ENCODE results near the gene PHKB. TPM values are rescaled to one million over a fixed set of nuclear protein-coding genes. Genes with fewer than 3 reads are reported as not detected.

The PHKB gene
- total and polyA plus RNA-seq, 2 donors (not counting 3 experiments of a cell fraction or from before 2014, with no cell fraction given), result 30.1 to 61.0 TPM

GRCh38 chr16:47643323-47644000 lies 182.3 kb downstream of the PHKB start:
- no peak overlapping the region for H3K9ac ChIP-seq (replicated peaks; ENCODE audit: extremely low read depth, insufficient read depth, low read length)
- ChIA-PET CTCF (interaction anchor here (0.7 kb wide), 1 partner anchor 13 kb away, joined by 3 read pairs; no protein-coding TSS in a partner anchor), POLR2A (no interaction called here)
- H3K4me3 ChIP-seq (replicated peaks in 1 of 3; ENCODE audit: insufficient read depth in 1 of 3, low read depth in 1 of 3, low read length in 3 of 3), result no peak overlapping the region
- TF ChIP-seq JUN (IDR thresholded peaks at IDR 0.05; ENCODE audit: borderline replicate concordance, insufficient read depth, insufficient read length, low read depth), result no peak
- no peak for TF ChIP-seq MYC (IDR thresholded peaks at IDR 0.05; ENCODE audit: low read depth, low read length)
- no peak for TF ChIP-seq POLR2A (IDR thresholded peaks at IDR 0.05; ENCODE audit: low read depth, low read length)
- TF ChIP-seq GATA2 (IDR thresholded peaks at IDR 0.05; ENCODE audit: insufficient read depth, insufficient read length, low read depth, low read length), result no peak
- TF ChIP-seq POLR2AphosphoS5 (IDR thresholded peaks at IDR 0.05; ENCODE audit: insufficient read depth, low read depth, low read length), result no peak
- TF ChIP-seq FOS (IDR thresholded peaks at IDR 0.05; ENCODE audit: borderline replicate concordance, insufficient read depth, low read length), result no peak
- TF ChIP-seq MAX (IDR thresholded peaks at IDR 0.05; ENCODE audit: insufficient read depth, insufficient read length), result no peak
- no peak for TF ChIP-seq EZH2 (IDR thresholded peaks at IDR 0.05; ENCODE audit: borderline replicate concordance, low read depth, low read length, severe bottlenecking)
- no peak for TF ChIP-seq CTCF (IDR thresholded peaks at IDR 0.05; ENCODE audit: extremely low read depth in 1 of 2, insufficient read depth in 1 of 2, low read depth in 1 of 2, low read length in 2 of 2)
- DNase-seq (ENCODE audit: low read depth, low spot score), result no peak
- H3K4me1 ChIP-seq (ENCODE audit: control insufficient read depth, extremely low read depth, insufficient read depth, low read length), result peaks cover 13% of the 10 kb centered on the region
- no peaks in the 10 kb centered on the region for H4K20me1 ChIP-seq (replicated peaks; ENCODE audit: control insufficient read depth, extremely low read depth, insufficient read depth, low read length)
- no peaks in the 10 kb centered on the region for H3K79me2 ChIP-seq (ENCODE audit: control insufficient read depth, insufficient read depth, low read length)
- dilution Hi-C loops (cut with MboI; ENCODE audit: extremely low pct_ligation_motif_present, low sequenced_read_pairs) (no loop called here), intact Hi-C loops (cut with micrococcal nuclease) (loop anchor here (5.0 to 10.0 kb wide), 3 partner anchors 61 to 501 kb away; partner anchors contain the start of genes ITFG1, NETO2 and PHKB)
- no peak for FAIRE-seq
- H2AFZ ChIP-seq (ENCODE audit: low read depth, low read length), result no peak overlapping the region
- no peak overlapping the region for H3K27ac ChIP-seq (ENCODE audit: insufficient read depth, low read depth, low read length)
- BruUV-seq (replicated peaks), result no TSS peak
- H3K4me2 ChIP-seq (ENCODE audit: insufficient read depth, low read length), result no peak overlapping the region
- H3K36me3 ChIP-seq (ENCODE audit: control insufficient read depth in 2 of 2, extremely low read depth in 1 of 2, insufficient read depth in 2 of 2, low read length in 2 of 2), result peaks cover 0 to 3% of the 10 kb centered on the region in 2 experiments
- no peaks in the 10 kb centered on the region for H3K9me1 ChIP-seq (replicated peaks; ENCODE audit: control insufficient read depth, extremely low read depth, insufficient read depth, low read length)
- H3K27me3 ChIP-seq (ENCODE audit: control insufficient read depth in 2 of 2, insufficient read depth in 2 of 2, low read length in 2 of 2), result no peaks in the 10 kb centered on the region
- H3K9me3 ChIP-seq (replicated peaks; ENCODE audit: control insufficient read depth, insufficient read depth, low read length), result no peaks in the 10 kb centered on the region

Data from endothelial cell of umbilical vein (primary cell).